Natural killer cell (primary cell): ENCODE measurements around the gene EFHD1. TPM values are rescaled to one million over a fixed set of nuclear protein-coding genes. Genes with fewer than 3 reads are reported as not detected.

Source experiments
- ATAC-seq, 3 donors: fragments of 150-1000 bp in 2 of 3; fragments of 200-7000 bp in 1 of 3; cut with Tn5 transposase; 1 replicate in 1 of 3; 2 replicates in 2 of 3; pipeline ENCODE4 v1.10.0; 2021; ENCODE audit warnings: mild to moderate bottlenecking in 2 of 3, moderate library complexity in 2 of 3
- DNase-seq, 2 donors: peaks; one replicate each; pipeline versions ENCODE4 v3.0.0 to v3.0.0-alpha.2; 2013 to 2021; ENCODE audit warnings: mixed read lengths in 1 of 2
- H3K27ac ChIP-seq: one replicate; pipeline ENCODE4 v1.5.1; 2013; ENCODE audit warnings: mild to moderate bottlenecking, low read length
- H3K27me3 ChIP-seq: one replicate; pipeline ENCODE4 v1.6.1; 2013; ENCODE audit warnings: low read length; ENCODE audit not compliant: control insufficient read depth, insufficient read depth
- H3K36me3 ChIP-seq: one replicate; pipeline ENCODE4 v1.6.1; 2013; ENCODE audit warnings: low read length; ENCODE audit not compliant: control insufficient read depth, insufficient read depth
- H3K4me1 ChIP-seq: one replicate; pipeline ENCODE4 v1.6.1; 2013; ENCODE audit warnings: low read length; ENCODE audit not compliant: control insufficient read depth, insufficient read depth
- H3K4me3 ChIP-seq: one replicate; pipeline ENCODE4 v1.5.1; 2013; ENCODE audit warnings: low read length
- H3K9me3 ChIP-seq: one replicate; pipeline ENCODE4 v1.6.1; 2013; ENCODE audit warnings: low read length; ENCODE audit not compliant: control insufficient read depth, insufficient read depth
- H3K27ac Mint-ChIP-seq, 2 donors: one replicate each; pipeline ENCODE4 v1.8.0; 2022; ENCODE audit warnings: mild to moderate bottlenecking in 2 of 2, mixed read lengths in 2 of 2, moderate library complexity in 1 of 2
- H3K27me3 Mint-ChIP-seq, 2 donors: one replicate each; pipeline ENCODE4 v1.8.0; 2022; ENCODE audit warnings: low read depth in 2 of 2, mixed read lengths in 2 of 2
- H3K36me3 Mint-ChIP-seq: one replicate; pipeline ENCODE4 v1.8.0; 2022; ENCODE audit warnings: mixed read lengths
- H3K4me1 Mint-ChIP-seq, 2 donors: one replicate each; pipeline ENCODE4 v1.8.0; 2022; ENCODE audit warnings: mixed read lengths in 2 of 2
- H3K4me3 Mint-ChIP-seq: one replicate; pipeline ENCODE4 v1.8.0; 2022; ENCODE audit warnings: mild to moderate bottlenecking, moderate library complexity, mixed read lengths
- H3K9me3 Mint-ChIP-seq, 2 donors: one replicate each; pipeline ENCODE4 v1.8.0; 2022; ENCODE audit warnings: mixed read lengths in 2 of 2
- WGBS: methylation state at CpG from one replicate; pipeline ENCODE4 v1.1.7; 2013; ENCODE audit warnings: missing lambda C conversion rate; ENCODE audit not compliant: insufficient coverage; 5-methylcytosine and 5-hydroxymethylcytosine counted together
- intact Hi-C: fragments of 100-400 bp; cut with micrococcal nuclease; formaldehyde crosslinking; loops from one replicate; pipeline ENCODE4 v1.14.2; 2022
- total RNA-seq, 4 donors: library from RNA; stranded (reverse); fragments of 120-200 nt in 1 of 4; gene quantifications; one replicate each; pipeline versions ENCODE4 v1.2.3 to v1.2.4, GENCODE V29; 2013 to 2022
- TF ChIP-seq, protein P1 (sequence below): fragments of 200-600 bp; IDR thresholded peaks from one replicate; pipeline ENCODE4 v1.8.0; 2022; ENCODE audit warnings: antibody characterized with exemption

The EFHD1 gene
- total RNA-seq, 3 donors from 2014 or later (not counting 1 experiment from before 2014, with no cell fraction given) = 0.58 TPM; not detected in 2

GRCh38 chr2:232611061-232611460, 22.3 kb upstream of the EFHD1 start:
- Mint-ChIP-seq H3K4me1 (peaks cover 0 to 4% of the 10 kb centered on the region in 2 donors), H3K27ac (no peak overlapping the region), H3K4me3 (no peak overlapping the region), H3K27me3 (peaks cover 0 to 2% of the 10 kb centered on the region in 2 donors), H3K9me3 (no peaks in the 10 kb centered on the region), H3K36me3 (no peaks in the 10 kb centered on the region)
- H3K9me3 ChIP-seq = no peaks in the 10 kb centered on the region
- peaks cover 5% of the 10 kb centered on the region for H3K4me1 ChIP-seq
- 77% methylated on average over 6 of the region's 6 CpGs for WGBS
- no peak overlapping the region for H3K4me3 ChIP-seq
- intact Hi-C loops = no loop called here
- no peaks in the 10 kb centered on the region for H3K36me3 ChIP-seq
- no peaks in the 10 kb centered on the region for H3K27me3 ChIP-seq
- DNase-seq (no peak), ATAC-seq (no peak)
- TF ChIP-seq, protein P1, sequence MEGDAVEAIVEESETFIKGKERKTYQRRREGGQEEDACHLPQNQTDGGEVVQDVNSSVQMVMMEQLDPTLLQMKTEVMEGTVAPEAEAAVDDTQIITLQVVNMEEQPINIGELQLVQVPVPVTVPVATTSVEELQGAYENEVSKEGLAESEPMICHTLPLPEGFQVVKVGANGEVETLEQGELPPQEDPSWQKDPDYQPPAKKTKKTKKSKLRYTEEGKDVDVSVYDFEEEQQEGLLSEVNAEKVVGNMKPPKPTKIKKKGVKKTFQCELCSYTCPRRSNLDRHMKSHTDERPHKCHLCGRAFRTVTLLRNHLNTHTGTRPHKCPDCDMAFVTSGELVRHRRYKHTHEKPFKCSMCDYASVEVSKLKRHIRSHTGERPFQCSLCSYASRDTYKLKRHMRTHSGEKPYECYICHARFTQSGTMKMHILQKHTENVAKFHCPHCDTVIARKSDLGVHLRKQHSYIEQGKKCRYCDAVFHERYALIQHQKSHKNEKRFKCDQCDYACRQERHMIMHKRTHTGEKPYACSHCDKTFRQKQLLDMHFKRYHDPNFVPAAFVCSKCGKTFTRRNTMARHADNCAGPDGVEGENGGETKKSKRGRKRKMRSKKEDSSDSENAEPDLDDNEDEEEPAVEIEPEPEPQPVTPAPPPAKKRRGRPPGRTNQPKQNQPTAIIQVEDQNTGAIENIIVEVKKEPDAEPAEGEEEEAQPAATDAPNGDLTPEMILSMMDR = no peak
- H3K27ac ChIP-seq = no peak overlapping the region

- ATAC-seq (peak; percentile 62 to 86 (median 77)), DNase-seq (peak; percentile 64 to 77)
- Histone ChIP-seq H3K36me3 (no peaks in the 10 kb centered on the region), H3K4me3 (no peak overlapping the region), H3K27me3 (no peaks in the 10 kb centered on the region), H3K9me3 (no peaks in the 10 kb centered on the region), H3K27ac (no peak overlapping the region), H3K4me1 (no peaks in the 10 kb centered on the region)
- TF ChIP-seq, protein P1 = peak; percentile 83
- Mint-ChIP-seq H3K27me3 (peaks cover 0 to 2% of the 10 kb centered on the region in 2 donors), H3K4me3 (no peak overlapping the region), H3K9me3 (no peaks in the 10 kb centered on the region), H3K4me1 (no peaks in the 10 kb centered on the region), H3K36me3 (no peaks in the 10 kb centered on the region), H3K27ac (no peak overlapping the region)
- WGBS = 47% methylated on average over 9 of the region's 9 CpGs
- intact Hi-C loops = no loop called here
Observed at GRCh38 chr2:232611559-232612218, 21.7 kb upstream of the EFHD1 start.

DNA sequence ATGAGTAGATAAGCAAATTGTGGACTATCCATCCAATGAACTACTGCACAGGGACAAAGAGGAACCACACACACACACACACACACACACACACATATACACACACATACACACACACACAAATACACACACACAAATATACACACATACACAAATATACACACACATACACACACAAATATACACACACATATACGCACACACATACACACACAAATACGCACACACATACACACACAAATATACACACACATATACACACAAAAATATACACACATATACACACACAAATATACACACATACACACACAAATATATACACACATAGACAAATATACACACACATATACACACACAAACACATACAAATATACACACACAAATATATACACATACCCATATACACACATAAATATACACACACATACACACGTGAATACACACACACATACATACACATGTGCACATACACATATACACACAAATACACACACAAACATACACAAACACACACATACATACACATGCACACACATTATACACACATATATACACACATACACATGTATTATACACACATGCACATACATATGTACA, 19.8 kb upstream of the EFHD1 start:
- ATAC-seq (peak in 1 of 3 donors; percentile 25), DNase-seq (no peak)
- Mint-ChIP-seq H3K36me3 (no peaks in the 10 kb centered on the region), H3K27me3 (peaks cover 0 to 2% of the 10 kb centered on the region in 2 donors), H3K4me3 (no peak overlapping the region), H3K9me3 (no peaks in the 10 kb centered on the region), H3K27ac (no peak overlapping the region), H3K4me1 (no peaks in the 10 kb centered on the region)
- Histone ChIP-seq H3K9me3 (no peaks in the 10 kb centered on the region), H3K4me3 (no peak overlapping the region), H3K27ac (no peak overlapping the region), H3K27me3 (no peaks in the 10 kb centered on the region), H3K36me3 (no peaks in the 10 kb centered on the region), H3K4me1 (no peaks in the 10 kb centered on the region)
- 73% methylated on average over 3 of the region's 3 CpGs for WGBS
- intact Hi-C loops = no loop called here
- TF ChIP-seq, protein P1 = no peak
